ENCODE measurements around the gene MOB3A. TPM values are rescaled to one million over a fixed set of nuclear protein-coding genes. Genes with fewer than 3 reads are reported as not detected.

MOB3A gene
- total RNA-seq, 2 experiments from 2014 or later, result 43.7 to 44.1 TPM

GRCh38 chr19:2120821-2121220, 24.7 kb upstream of the MOB3A start:
- H3K4me3 Mint-ChIP-seq, result no peak overlapping the region
- H3K9me3 Mint-ChIP-seq, result no peaks in the 10 kb centered on the region
- no peaks in the 10 kb centered on the region for H3K27me3 Mint-ChIP-seq (ENCODE audit: low read depth)
- CTCF ChIA-PET, result interaction anchor here (0.6 kb wide), 2 partner anchors 21 to 27 kb away, joined by 5 read pairs; no protein-coding TSS in a partner anchor
- peaks cover 14% of the 10 kb centered on the region for H3K36me3 Mint-ChIP-seq (ENCODE audit: low read depth)
- no peak for DNase-seq
- no peak overlapping the region for H3K27ac Mint-ChIP-seq
- intact Hi-C loops (cut with micrococcal nuclease), result no loop called here
- no peaks in the 10 kb centered on the region for H3K4me1 Mint-ChIP-seq (ENCODE audit: low read depth)

- no peak for DNase-seq
- intact Hi-C loops (cut with micrococcal nuclease), result no loop called here
- H3K4me3 Mint-ChIP-seq, result no peak overlapping the region
- H3K36me3 Mint-ChIP-seq (ENCODE audit: low read depth), result peaks cover 14% of the 10 kb centered on the region
- no peaks in the 10 kb centered on the region for H3K27me3 Mint-ChIP-seq (ENCODE audit: low read depth)
- CTCF ChIA-PET, result interaction anchor here (0.6 kb wide), 2 partner anchors 22 to 27 kb away, joined by 5 read pairs; no protein-coding TSS in a partner anchor
- no peak overlapping the region for H3K27ac Mint-ChIP-seq
- no peaks in the 10 kb centered on the region for H3K9me3 Mint-ChIP-seq
- H3K4me1 Mint-ChIP-seq (ENCODE audit: low read depth), result no peaks in the 10 kb centered on the region
These were observed 24.0 kb upstream of the MOB3A start for GRCh38 chr19:2119921-2120785.

- H3K27ac Mint-ChIP-seq, result no peak overlapping the region
- H3K9me3 Mint-ChIP-seq, result no peaks in the 10 kb centered on the region
- DNase-seq, result no peak
- intact Hi-C loops (cut with micrococcal nuclease), result no loop called here
- no peaks in the 10 kb centered on the region for H3K4me1 Mint-ChIP-seq (ENCODE audit: low read depth)
- CTCF ChIA-PET, result no interaction called here
- H3K4me3 Mint-ChIP-seq, result no peak overlapping the region
- H3K27me3 Mint-ChIP-seq (ENCODE audit: low read depth), result no peaks in the 10 kb centered on the region
- peaks cover 20% of the 10 kb centered on the region for H3K36me3 Mint-ChIP-seq (ENCODE audit: low read depth)
These were observed 22.3 kb upstream of the MOB3A start for GRCh38 chr19:2118438-2118837.

GRCh38 chr19:2117215-2117960, 21.3 kb upstream of the MOB3A start:
- Mint-ChIP-seq H3K4me3 (no peak overlapping the region), H3K27me3 (ENCODE audit: low read depth) (no peaks in the 10 kb centered on the region), H3K27ac (no peak overlapping the region), H3K36me3 (ENCODE audit: low read depth) (peaks cover 21% of the 10 kb centered on the region), H3K9me3 (no peaks in the 10 kb centered on the region), H3K4me1 (ENCODE audit: low read depth) (no peaks in the 10 kb centered on the region)
- no peak for DNase-seq
- intact Hi-C loops (cut with micrococcal nuclease), result no loop called here
- CTCF ChIA-PET, result no interaction called here

GRCh38 chr19:2116507-2116906, 20.4 kb upstream of the MOB3A start:
- no peaks in the 10 kb centered on the region for H3K4me1 Mint-ChIP-seq (ENCODE audit: low read depth)

GRCh38 chr19:2115911-2116426, 19.8 kb upstream of the MOB3A start:
- H3K27me3 Mint-ChIP-seq (ENCODE audit: low read depth), result no peaks in the 10 kb centered on the region
- no peak for DNase-seq
- H3K9me3 Mint-ChIP-seq, result no peaks in the 10 kb centered on the region
- H3K4me3 Mint-ChIP-seq, result no peak overlapping the region
- intact Hi-C loops (cut with micrococcal nuclease), result no loop called here
- H3K4me1 Mint-ChIP-seq (ENCODE audit: low read depth), result no peaks in the 10 kb centered on the region
- CTCF ChIA-PET, result no interaction called here
- H3K36me3 Mint-ChIP-seq (ENCODE audit: low read depth), result peaks cover 21% of the 10 kb centered on the region
- H3K27ac Mint-ChIP-seq, result no peak overlapping the region

More at GRCh38 chr19:2116507-2116906, 20.4 kb upstream of the MOB3A start:
- H3K9me3 Mint-ChIP-seq, result no peaks in the 10 kb centered on the region
- no peak overlapping the region for H3K27ac Mint-ChIP-seq
- H3K27me3 Mint-ChIP-seq (ENCODE audit: low read depth), result no peaks in the 10 kb centered on the region
- intact Hi-C loops (cut with micrococcal nuclease), result no loop called here
- DNase-seq, result no peak
- CTCF ChIA-PET, result no interaction called here
- peaks cover 23% of the 10 kb centered on the region for H3K36me3 Mint-ChIP-seq (ENCODE audit: low read depth)
- H3K4me3 Mint-ChIP-seq, result no peak overlapping the region

GRCh38 chr19:2115324-2115723, 19.2 kb upstream of the MOB3A start:
- H3K4me1 Mint-ChIP-seq (ENCODE audit: low read depth), result no peaks in the 10 kb centered on the region
- no peaks in the 10 kb centered on the region for H3K9me3 Mint-ChIP-seq
- H3K27ac Mint-ChIP-seq, result no peak overlapping the region
- CTCF ChIA-PET, result no interaction called here
- no peak for DNase-seq
- no peaks in the 10 kb centered on the region for H3K27me3 Mint-ChIP-seq (ENCODE audit: low read depth)
- H3K36me3 Mint-ChIP-seq (ENCODE audit: low read depth), result peaks cover 19% of the 10 kb centered on the region
- intact Hi-C loops (cut with micrococcal nuclease), result no loop called here
- no peak overlapping the region for H3K4me3 Mint-ChIP-seq

GRCh38 chr19:2114821-2115220, 18.7 kb upstream of the MOB3A start:
- intact Hi-C loops (cut with micrococcal nuclease), result no loop called here

GRCh38 chr19:2114218-2114617, 18.1 kb upstream of the MOB3A start:
- H3K4me3 Mint-ChIP-seq, result no peak overlapping the region
- no peaks in the 10 kb centered on the region for H3K27me3 Mint-ChIP-seq (ENCODE audit: low read depth)
- H3K9me3 Mint-ChIP-seq, result no peaks in the 10 kb centered on the region
- CTCF ChIA-PET, result no interaction called here
- H3K27ac Mint-ChIP-seq, result no peak overlapping the region
- DNase-seq, result no peak
- H3K4me1 Mint-ChIP-seq (ENCODE audit: low read depth), result no peaks in the 10 kb centered on the region
- intact Hi-C loops (cut with micrococcal nuclease), result no loop called here
- H3K36me3 Mint-ChIP-seq (ENCODE audit: low read depth), result peaks cover 18% of the 10 kb centered on the region

More at GRCh38 chr19:2114821-2115220, 18.7 kb upstream of the MOB3A start:
- Mint-ChIP-seq H3K4me3 (no peak overlapping the region), H3K4me1 (ENCODE audit: low read depth) (no peaks in the 10 kb centered on the region), H3K9me3 (no peaks in the 10 kb centered on the region), H3K27ac (no peak overlapping the region), H3K36me3 (ENCODE audit: low read depth) (peaks cover 19% of the 10 kb centered on the region), H3K27me3 (ENCODE audit: low read depth) (no peaks in the 10 kb centered on the region)
- no peak for DNase-seq
- CTCF ChIA-PET, result no interaction called here

- Mint-ChIP-seq H3K4me3 (no peak overlapping the region), H3K27ac (no peak overlapping the region), H3K4me1 (ENCODE audit: low read depth) (no peaks in the 10 kb centered on the region), H3K27me3 (ENCODE audit: low read depth) (no peaks in the 10 kb centered on the region), H3K9me3 (no peaks in the 10 kb centered on the region), H3K36me3 (ENCODE audit: low read depth) (peaks cover 16% of the 10 kb centered on the region)
- DNase-seq, result no peak
- intact Hi-C loops (cut with micrococcal nuclease), result no loop called here
- CTCF ChIA-PET, result interaction anchor here (0.5 kb wide), 1 partner anchor 42 kb away, joined by 3 read pairs; no protein-coding TSS in a partner anchor
These were observed 17.5 kb upstream of the MOB3A start for GRCh38 chr19:2113439-2114211.

GRCh38 chr19:2112516-2113320, 16.6 kb upstream of the MOB3A start:
- H3K4me3 Mint-ChIP-seq, result no peak overlapping the region
- H3K27me3 Mint-ChIP-seq (ENCODE audit: low read depth), result no peaks in the 10 kb centered on the region
- H3K27ac Mint-ChIP-seq, result no peak overlapping the region
- H3K4me1 Mint-ChIP-seq (ENCODE audit: low read depth), result no peaks in the 10 kb centered on the region
- DNase-seq, result no peak
- intact Hi-C loops (cut with micrococcal nuclease), result no loop called here
- peaks cover 22% of the 10 kb centered on the region for H3K36me3 Mint-ChIP-seq (ENCODE audit: low read depth)
- no peaks in the 10 kb centered on the region for H3K9me3 Mint-ChIP-seq
- CTCF ChIA-PET, result interaction anchor here (0.5 kb wide), 1 partner anchor 43 kb away, joined by 3 read pairs; no protein-coding TSS in a partner anchor
